HEK293 (cell line): Measurements from ENCODE around the gene FRMD5.

Experiments
- GLIS1 ChIP-seq: fragments of 450-650 bp; formaldehyde crosslinking; IDR thresholded peaks from 2 replicates; pipeline ENCODE4 v1.5.1; 2016; ENCODE audit warnings: missing biosample characterization, missing genetic modification characterization
- KLF10 ChIP-seq: fragments of 450-650 bp; IDR thresholded peaks from 2 replicates; pipeline ENCODE4 v1.5.1; 2018; ENCODE audit warnings: missing biosample characterization, mild to moderate bottlenecking, missing genetic modification characterization
- KLF16 ChIP-seq: fragments of 450-650 bp; formaldehyde crosslinking; IDR thresholded peaks from 2 replicates; pipeline ENCODE4 v1.5.1; 2017; ENCODE audit warnings: missing biosample characterization, missing genetic modification characterization
- MEIS1 ChIP-seq: sonication (generic); formaldehyde crosslinking; IDR thresholded peaks from 2 replicates; pipeline ENCODE4 v1.8.1; 2022; ENCODE audit warnings: missing genetic modification reagents, mild to moderate bottlenecking, borderline replicate concordance
- SALL2 ChIP-seq: fragments of 450-650 bp; formaldehyde crosslinking; IDR thresholded peaks from 2 replicates; pipeline ENCODE4 v1.5.0; 2017; ENCODE audit warnings: missing biosample characterization, mild to moderate bottlenecking, missing genetic modification characterization, borderline replicate concordance
- YY1 ChIP-seq: fragments of 450-650 bp; formaldehyde crosslinking; IDR thresholded peaks from 2 replicates; pipeline ENCODE4 v1.5.1; 2018; ENCODE audit warnings: missing biosample characterization, missing genetic modification characterization
- ZBTB48 ChIP-seq: fragments of 450-650 bp; formaldehyde crosslinking; IDR thresholded peaks from 2 replicates; pipeline ENCODE4 v1.5.1; 2016; ENCODE audit warnings: missing biosample characterization, missing genetic modification characterization
- ZFP3 ChIP-seq: fragments of 450-650 bp; formaldehyde crosslinking; IDR thresholded peaks from 2 replicates; pipeline ENCODE4 v1.5.1; 2016; ENCODE audit warnings: low read depth, missing biosample characterization, missing genetic modification characterization
- ZFP69B ChIP-seq: fragments of 450-650 bp; formaldehyde crosslinking; IDR thresholded peaks from 2 replicates; pipeline ENCODE4 v1.5.1; 2016; ENCODE audit warnings: missing biosample characterization, missing genetic modification characterization
- ZNF302 ChIP-seq: fragments of 450-650 bp; formaldehyde crosslinking; IDR thresholded peaks from 2 replicates; pipeline ENCODE4 v1.5.1; 2016; ENCODE audit warnings: missing biosample characterization, missing genetic modification characterization, low read depth
- ZNF391 ChIP-seq: fragments of 450-650 bp; formaldehyde crosslinking; IDR thresholded peaks from 2 replicates; pipeline ENCODE4 v1.5.1; 2016; ENCODE audit warnings: low read depth, missing biosample characterization, missing genetic modification characterization, borderline replicate concordance
- ZNF426 ChIP-seq: fragments of 450-650 bp; formaldehyde crosslinking; IDR thresholded peaks from 2 replicates; pipeline ENCODE4 v1.5.1; 2017; ENCODE audit warnings: missing biosample characterization, missing genetic modification characterization, mild to moderate bottlenecking, inconsistent platforms, moderate library complexity
- ZNF449 ChIP-seq: fragments of 450-650 bp; formaldehyde crosslinking; IDR thresholded peaks from 2 replicates; pipeline ENCODE4 v1.5.1; 2017; ENCODE audit warnings: missing biosample characterization, mild to moderate bottlenecking, missing genetic modification characterization, moderate library complexity
- ZNF600 ChIP-seq: fragments of 450-650 bp; formaldehyde crosslinking; IDR thresholded peaks from 2 replicates; pipeline ENCODE4 v1.5.1; 2016; ENCODE audit warnings: missing biosample characterization, missing genetic modification characterization
- ZSCAN16 ChIP-seq: fragments of 450-650 bp; formaldehyde crosslinking; IDR thresholded peaks from 2 replicates; pipeline ENCODE4 v1.5.1; 2016; ENCODE audit warnings: missing biosample characterization, missing genetic modification characterization
- ZSCAN30 ChIP-seq: fragments of 450-650 bp; IDR thresholded peaks from 2 replicates; pipeline ENCODE4 v1.5.1; 2018; ENCODE audit warnings: missing biosample characterization, mild to moderate bottlenecking, missing genetic modification characterization, moderate library complexity
- TF ChIP-seq, protein P1 (sequence below): fragments of 450-650 bp; formaldehyde crosslinking; IDR thresholded peaks from 2 replicates; pipeline ENCODE4 v1.5.1; 2016; ENCODE audit warnings: missing biosample characterization, missing genetic modification characterization, borderline replicate concordance
- TF ChIP-seq, protein P2 (sequence below): fragments of 450-650 bp; formaldehyde crosslinking; IDR thresholded peaks from 2 replicates; pipeline ENCODE4 v1.5.1; 2016; ENCODE audit warnings: missing biosample characterization, missing genetic modification characterization
- TF ChIP-seq, protein P3 (sequence below): fragments of 450-650 bp; formaldehyde crosslinking; IDR thresholded peaks from 2 replicates; pipeline ENCODE4 v1.5.1; 2016; ENCODE audit warnings: missing biosample characterization, missing genetic modification characterization, low read depth
- TF ChIP-seq, protein P4 (sequence below): fragments of 450-650 bp; formaldehyde crosslinking; IDR thresholded peaks from 2 replicates; pipeline ENCODE4 v1.5.1; 2016; ENCODE audit warnings: missing biosample characterization, missing genetic modification characterization, borderline replicate concordance
- TF ChIP-seq, protein P5 (sequence below): fragments of 450-650 bp; formaldehyde crosslinking; IDR thresholded peaks from 2 replicates; pipeline ENCODE4 v1.5.1; 2016; ENCODE audit warnings: missing biosample characterization, missing genetic modification characterization

Gene FRMD5

DNA sequence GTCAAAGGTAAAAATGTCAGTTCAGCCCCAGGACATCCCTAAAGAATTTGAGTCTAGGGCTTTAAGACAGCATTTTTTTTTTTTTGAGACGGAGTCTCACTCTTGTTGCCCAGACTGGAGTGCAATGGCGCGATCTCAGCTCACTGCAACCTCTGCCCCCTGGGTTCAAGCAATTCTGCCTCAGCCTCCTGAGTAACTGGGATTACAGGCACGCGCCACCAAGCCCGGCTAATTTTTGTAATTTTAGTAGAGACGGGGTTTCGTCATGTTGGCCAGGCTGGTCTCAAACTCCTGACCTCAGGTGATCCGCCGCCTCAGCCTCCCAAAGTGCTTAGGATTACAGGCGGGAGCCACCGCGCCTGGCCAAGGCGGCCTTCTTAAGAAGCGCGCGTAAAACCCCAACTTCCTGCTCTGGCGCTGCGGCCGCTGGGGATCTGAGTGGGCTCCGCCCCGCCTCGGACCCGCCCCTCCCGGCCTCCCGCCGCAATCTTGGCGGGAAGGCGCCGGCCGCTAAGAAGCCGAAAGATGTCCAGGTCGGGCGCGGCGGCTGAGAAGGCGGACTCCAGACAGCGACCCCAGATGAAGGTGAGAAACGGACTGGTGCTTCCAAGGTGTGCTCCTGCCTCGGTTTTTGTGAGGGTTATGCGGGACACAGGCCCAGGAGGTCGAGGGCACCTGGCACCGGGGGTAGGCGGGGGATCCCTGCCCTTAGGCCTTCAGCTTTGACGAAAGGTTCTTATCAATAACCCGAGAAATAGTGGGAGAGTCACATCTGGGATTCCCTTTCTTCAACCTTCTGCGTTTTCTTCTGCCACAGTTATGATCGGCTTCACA, 368.3 kb downstream of the FRMD5 start, which contains the start of gene WDR76 (continued):
- TF ChIP-seq ZNF391, result no peak
- peak; percentile 81 for TF ChIP-seq ZNF449
- TF ChIP-seq, protein P1, sequence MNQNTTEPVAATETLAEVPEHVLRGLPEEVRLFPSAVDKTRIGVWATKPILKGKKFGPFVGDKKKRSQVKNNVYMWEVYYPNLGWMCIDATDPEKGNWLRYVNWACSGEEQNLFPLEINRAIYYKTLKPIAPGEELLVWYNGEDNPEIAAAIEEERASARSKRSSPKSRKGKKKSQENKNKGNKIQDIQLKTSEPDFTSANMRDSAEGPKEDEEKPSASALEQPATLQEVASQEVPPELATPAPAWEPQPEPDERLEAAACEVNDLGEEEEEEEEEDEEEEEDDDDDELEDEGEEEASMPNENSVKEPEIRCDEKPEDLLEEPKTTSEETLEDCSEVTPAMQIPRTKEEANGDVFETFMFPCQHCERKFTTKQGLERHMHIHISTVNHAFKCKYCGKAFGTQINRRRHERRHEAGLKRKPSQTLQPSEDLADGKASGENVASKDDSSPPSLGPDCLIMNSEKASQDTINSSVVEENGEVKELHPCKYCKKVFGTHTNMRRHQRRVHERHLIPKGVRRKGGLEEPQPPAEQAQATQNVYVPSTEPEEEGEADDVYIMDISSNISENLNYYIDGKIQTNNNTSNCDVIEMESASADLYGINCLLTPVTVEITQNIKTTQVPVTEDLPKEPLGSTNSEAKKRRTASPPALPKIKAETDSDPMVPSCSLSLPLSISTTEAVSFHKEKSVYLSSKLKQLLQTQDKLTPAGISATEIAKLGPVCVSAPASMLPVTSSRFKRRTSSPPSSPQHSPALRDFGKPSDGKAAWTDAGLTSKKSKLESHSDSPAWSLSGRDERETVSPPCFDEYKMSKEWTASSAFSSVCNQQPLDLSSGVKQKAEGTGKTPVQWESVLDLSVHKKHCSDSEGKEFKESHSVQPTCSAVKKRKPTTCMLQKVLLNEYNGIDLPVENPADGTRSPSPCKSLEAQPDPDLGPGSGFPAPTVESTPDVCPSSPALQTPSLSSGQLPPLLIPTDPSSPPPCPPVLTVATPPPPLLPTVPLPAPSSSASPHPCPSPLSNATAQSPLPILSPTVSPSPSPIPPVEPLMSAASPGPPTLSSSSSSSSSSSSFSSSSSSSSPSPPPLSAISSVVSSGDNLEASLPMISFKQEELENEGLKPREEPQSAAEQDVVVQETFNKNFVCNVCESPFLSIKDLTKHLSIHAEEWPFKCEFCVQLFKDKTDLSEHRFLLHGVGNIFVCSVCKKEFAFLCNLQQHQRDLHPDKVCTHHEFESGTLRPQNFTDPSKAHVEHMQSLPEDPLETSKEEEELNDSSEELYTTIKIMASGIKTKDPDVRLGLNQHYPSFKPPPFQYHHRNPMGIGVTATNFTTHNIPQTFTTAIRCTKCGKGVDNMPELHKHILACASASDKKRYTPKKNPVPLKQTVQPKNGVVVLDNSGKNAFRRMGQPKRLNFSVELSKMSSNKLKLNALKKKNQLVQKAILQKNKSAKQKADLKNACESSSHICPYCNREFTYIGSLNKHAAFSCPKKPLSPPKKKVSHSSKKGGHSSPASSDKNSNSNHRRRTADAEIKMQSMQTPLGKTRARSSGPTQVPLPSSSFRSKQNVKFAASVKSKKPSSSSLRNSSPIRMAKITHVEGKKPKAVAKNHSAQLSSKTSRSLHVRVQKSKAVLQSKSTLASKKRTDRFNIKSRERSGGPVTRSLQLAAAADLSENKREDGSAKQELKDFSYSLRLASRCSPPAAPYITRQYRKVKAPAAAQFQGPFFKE (tag by site-specific recombination), result no peak
- TF ChIP-seq ZNF600 (tag by site-specific recombination), result peak; percentile 89
- peak; percentile 27; the same call in 1 of the 2 replicates for TF ChIP-seq KLF16 (tag by site-specific recombination)
- no peak for TF ChIP-seq MEIS1 (CRISPR knock-in tag)
- TF ChIP-seq, protein P2, sequence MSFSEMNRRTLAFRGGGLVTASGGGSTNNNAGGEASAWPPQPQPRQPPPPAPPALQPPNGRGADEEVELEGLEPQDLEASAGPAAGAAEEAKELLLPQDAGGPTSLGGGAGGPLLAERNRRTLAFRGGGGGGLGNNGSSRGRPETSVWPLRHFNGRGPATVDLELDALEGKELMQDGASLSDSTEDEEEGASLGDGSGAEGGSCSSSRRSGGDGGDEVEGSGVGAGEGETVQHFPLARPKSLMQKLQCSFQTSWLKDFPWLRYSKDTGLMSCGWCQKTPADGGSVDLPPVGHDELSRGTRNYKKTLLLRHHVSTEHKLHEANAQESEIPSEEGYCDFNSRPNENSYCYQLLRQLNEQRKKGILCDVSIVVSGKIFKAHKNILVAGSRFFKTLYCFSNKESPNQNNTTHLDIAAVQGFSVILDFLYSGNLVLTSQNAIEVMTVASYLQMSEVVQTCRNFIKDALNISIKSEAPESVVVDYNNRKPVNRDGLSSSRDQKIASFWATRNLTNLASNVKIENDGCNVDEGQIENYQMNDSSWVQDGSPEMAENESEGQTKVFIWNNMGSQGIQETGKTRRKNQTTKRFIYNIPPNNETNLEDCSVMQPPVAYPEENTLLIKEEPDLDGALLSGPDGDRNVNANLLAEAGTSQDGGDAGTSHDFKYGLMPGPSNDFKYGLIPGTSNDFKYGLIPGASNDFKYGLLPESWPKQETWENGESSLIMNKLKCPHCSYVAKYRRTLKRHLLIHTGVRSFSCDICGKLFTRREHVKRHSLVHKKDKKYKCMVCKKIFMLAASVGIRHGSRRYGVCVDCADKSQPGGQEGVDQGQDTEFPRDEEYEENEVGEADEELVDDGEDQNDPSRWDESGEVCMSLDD, result 0 out of 2 replicates have a peak, but pooled peaks have one; percentile 28
- TF ChIP-seq, protein P3, sequence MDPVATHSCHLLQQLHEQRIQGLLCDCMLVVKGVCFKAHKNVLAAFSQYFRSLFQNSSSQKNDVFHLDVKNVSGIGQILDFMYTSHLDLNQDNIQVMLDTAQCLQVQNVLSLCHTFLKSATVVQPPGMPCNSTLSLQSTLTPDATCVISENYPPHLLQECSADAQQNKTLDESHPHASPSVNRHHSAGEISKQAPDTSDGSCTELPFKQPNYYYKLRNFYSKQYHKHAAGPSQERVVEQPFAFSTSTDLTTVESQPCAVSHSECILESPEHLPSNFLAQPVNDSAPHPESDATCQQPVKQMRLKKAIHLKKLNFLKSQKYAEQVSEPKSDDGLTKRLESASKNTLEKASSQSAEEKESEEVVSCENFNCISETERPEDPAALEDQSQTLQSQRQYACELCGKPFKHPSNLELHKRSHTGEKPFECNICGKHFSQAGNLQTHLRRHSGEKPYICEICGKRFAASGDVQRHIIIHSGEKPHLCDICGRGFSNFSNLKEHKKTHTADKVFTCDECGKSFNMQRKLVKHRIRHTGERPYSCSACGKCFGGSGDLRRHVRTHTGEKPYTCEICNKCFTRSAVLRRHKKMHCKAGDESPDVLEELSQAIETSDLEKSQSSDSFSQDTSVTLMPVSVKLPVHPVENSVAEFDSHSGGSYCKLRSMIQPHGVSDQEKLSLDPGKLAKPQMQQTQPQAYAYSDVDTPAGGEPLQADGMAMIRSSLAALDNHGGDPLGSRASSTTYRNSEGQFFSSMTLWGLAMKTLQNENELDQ, result no peak
- TF ChIP-seq, protein P4, sequence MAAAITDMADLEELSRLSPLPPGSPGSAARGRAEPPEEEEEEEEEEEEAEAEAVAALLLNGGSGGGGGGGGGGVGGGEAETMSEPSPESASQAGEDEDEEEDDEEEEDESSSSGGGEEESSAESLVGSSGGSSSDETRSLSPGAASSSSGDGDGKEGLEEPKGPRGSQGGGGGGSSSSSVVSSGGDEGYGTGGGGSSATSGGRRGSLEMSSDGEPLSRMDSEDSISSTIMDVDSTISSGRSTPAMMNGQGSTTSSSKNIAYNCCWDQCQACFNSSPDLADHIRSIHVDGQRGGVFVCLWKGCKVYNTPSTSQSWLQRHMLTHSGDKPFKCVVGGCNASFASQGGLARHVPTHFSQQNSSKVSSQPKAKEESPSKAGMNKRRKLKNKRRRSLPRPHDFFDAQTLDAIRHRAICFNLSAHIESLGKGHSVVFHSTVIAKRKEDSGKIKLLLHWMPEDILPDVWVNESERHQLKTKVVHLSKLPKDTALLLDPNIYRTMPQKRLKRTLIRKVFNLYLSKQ (tag by site-specific recombination), result no peak
- peak; percentile 52; the same call in 1 of the 2 replicates for TF ChIP-seq ZSCAN30 (tag by site-specific recombination)
- no peak for TF ChIP-seq ZBTB48 (tag by site-specific recombination)
- TF ChIP-seq ZFP3 (tag by site-specific recombination), result no peak
- TF ChIP-seq SALL2 (tag by site-specific recombination), result no peak
- TF ChIP-seq, protein P5, sequence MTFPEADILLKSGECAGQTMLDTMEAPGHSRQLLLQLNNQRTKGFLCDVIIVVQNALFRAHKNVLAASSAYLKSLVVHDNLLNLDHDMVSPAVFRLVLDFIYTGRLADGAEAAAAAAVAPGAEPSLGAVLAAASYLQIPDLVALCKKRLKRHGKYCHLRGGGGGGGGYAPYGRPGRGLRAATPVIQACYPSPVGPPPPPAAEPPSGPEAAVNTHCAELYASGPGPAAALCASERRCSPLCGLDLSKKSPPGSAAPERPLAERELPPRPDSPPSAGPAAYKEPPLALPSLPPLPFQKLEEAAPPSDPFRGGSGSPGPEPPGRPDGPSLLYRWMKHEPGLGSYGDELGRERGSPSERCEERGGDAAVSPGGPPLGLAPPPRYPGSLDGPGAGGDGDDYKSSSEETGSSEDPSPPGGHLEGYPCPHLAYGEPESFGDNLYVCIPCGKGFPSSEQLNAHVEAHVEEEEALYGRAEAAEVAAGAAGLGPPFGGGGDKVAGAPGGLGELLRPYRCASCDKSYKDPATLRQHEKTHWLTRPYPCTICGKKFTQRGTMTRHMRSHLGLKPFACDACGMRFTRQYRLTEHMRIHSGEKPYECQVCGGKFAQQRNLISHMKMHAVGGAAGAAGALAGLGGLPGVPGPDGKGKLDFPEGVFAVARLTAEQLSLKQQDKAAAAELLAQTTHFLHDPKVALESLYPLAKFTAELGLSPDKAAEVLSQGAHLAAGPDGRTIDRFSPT (tag by site-specific recombination), result peak; percentile 42; the same call in 1 of the 2 replicates
- 0 out of 2 replicates have a peak, but pooled peaks have one; percentile 48 for TF ChIP-seq KLF10
- TF ChIP-seq ZFP69B (tag by site-specific recombination), result peak; percentile 83
- TF ChIP-seq GLIS1 (tag by site-specific recombination), result peak; percentile 79
- no peak for TF ChIP-seq ZSCAN16 (tag by site-specific recombination)
- TF ChIP-seq YY1 (tag by site-specific recombination), result no peak
- no peak for TF ChIP-seq ZNF426 (tag by site-specific recombination)
- no peak for TF ChIP-seq ZNF302 (tag by site-specific recombination)
